K562 (cell line): ENCODE measurements around the gene SLC52A1. TPM values are rescaled to one million over a fixed set of nuclear protein-coding genes. Genes with fewer than 3 reads are reported as not detected.

ENCODE experiments used
- ARHGAP35 ChIP-seq: fragments of 450-650 bp; IDR thresholded peaks from 2 replicates; pipeline ENCODE4 v1.6.1; 2018; ENCODE audit not compliant: partially characterized antibody
- E2F3 ChIP-seq: fragments of 250-450 bp; sonication (Bioruptor Pico); IDR thresholded peaks from 2 replicates; pipeline ENCODE4 v1.4.0; 2020; ENCODE audit warnings: mild to moderate bottlenecking
- EGR1 ChIP-seq: fragments of 450-650 bp; conservative IDR thresholded peaks from 2 replicates; pipeline ENCODE4 v1.6.1; 2017; ENCODE audit warnings: mild to moderate bottlenecking
- HCFC1 ChIP-seq: IDR thresholded peaks from 2 replicates; pipeline ENCODE4 v1.6.1; 2012; ENCODE audit warnings: low read depth, low read length, improper control_type of control experiment
- HDGF ChIP-seq: fragments of 450-650 bp; IDR thresholded peaks from 2 replicates; pipeline ENCODE4 v1.6.1; 2016
- LEF1 ChIP-seq: fragments of 450-650 bp; IDR thresholded peaks from 2 replicates; pipeline ENCODE4 v1.6.1; 2016; ENCODE audit warnings: mild to moderate bottlenecking
- MGA ChIP-seq: fragments of 450-650 bp; IDR thresholded peaks from 2 replicates; pipeline ENCODE4 v1.6.1; 2016; ENCODE audit warnings: mild to moderate bottlenecking, moderate library complexity
- NFXL1 ChIP-seq: fragments of 450-650 bp; formaldehyde crosslinking; IDR thresholded peaks from 2 replicates; pipeline ENCODE4 v1.4.0; 2021; ENCODE audit warnings: mild to moderate bottlenecking
- NR2F6 ChIP-seq: fragments of 450-650 bp; formaldehyde crosslinking; IDR thresholded peaks from 2 replicates; pipeline ENCODE4 v1.4.0; 2020; ENCODE audit warnings: mild to moderate bottlenecking
- PCBP2 ChIP-seq: fragments of 200-400 bp; formaldehyde crosslinking; IDR thresholded peaks from 2 replicates; pipeline ENCODE4 v1.6.1; 2018; ENCODE audit warnings: low read length, low read depth, mild to moderate bottlenecking, moderate library complexity; ENCODE audit not compliant: poor library complexity, severe bottlenecking
- RAD21 ChIP-seq, 2 experiments: fragments of 250-450 bp in 1 of 2; fragments of 450-650 bp in 1 of 2; sonication (Bioruptor Pico) in 1 of 2; formaldehyde crosslinking in 1 of 2; IDR thresholded peaks in 1 of 2; conservative IDR thresholded peaks in 1 of 2; 2 replicates each; pipeline versions ENCODE4 v1.4.0 to v1.8.0; 2020 to 2022; ENCODE audit warnings: mild to moderate bottlenecking in 2 of 2, moderate library complexity in 1 of 2
- RB1 ChIP-seq: fragments of 450-650 bp; IDR thresholded peaks from 2 replicates; pipeline ENCODE4 v1.6.1; 2017; ENCODE audit warnings: low read depth, mild to moderate bottlenecking
- SRSF3 ChIP-seq: fragments of 200-400 bp; formaldehyde crosslinking; IDR thresholded peaks from 2 replicates; pipeline ENCODE4 v1.6.1; 2016; ENCODE audit warnings: mild to moderate bottlenecking, low read length, moderate library complexity; ENCODE audit not compliant: insufficient read depth
- XRCC4 ChIP-seq: IDR thresholded peaks from one replicate; pipeline ENCODE4 v1.6.1; 2011; ENCODE audit not compliant: insufficient read depth, insufficient read length; ENCODE audit errors: extremely low read depth
- ZKSCAN1 ChIP-seq: fragments of 150-350 bp; IDR thresholded peaks from 2 replicates; pipeline ENCODE4 v1.6.1; 2016; ENCODE audit warnings: low read depth, low read length
- ZNF143 ChIP-seq: sonication (generic); formaldehyde crosslinking; IDR thresholded peaks from 2 replicates; pipeline ENCODE4 v1.9.0; 2022; ENCODE audit warnings: mild to moderate bottlenecking, missing genetic modification reagents
- ZNF583 ChIP-seq: fragments of 250-450 bp; sonication (Bioruptor Pico); IDR thresholded peaks from 2 replicates; pipeline ENCODE4 v1.4.0; 2020
- ZNF780A ChIP-seq: fragments of 250-450 bp; sonication (Bioruptor Pico); IDR thresholded peaks from 2 replicates; pipeline ENCODE4 v1.5.0; 2021; ENCODE audit warnings: mild to moderate bottlenecking
- polyA plus RNA-seq, 8 experiments: library from polyadenylated mRNA; depleted of rRNA in 4 of 8; stranded (reverse) in 5 of 8; unstranded in 3 of 8; fragments of >200 nt; fragmentation: Nextera tagmentation in 2 of 8; fragmentation: Illumina TruSeq in 1 of 8; extraction: Ambion mirVana in 2 of 8; extraction: Trizol in 1 of 8; gene quantifications; 2 replicates each; pipeline versions ENCODE4 v1.2.1 to v1.2.3, GENCODE V29; 2011 to 2014; ENCODE audit warnings: inconsistent platforms in 1 of 8, missing spikeins in 1 of 8
- total RNA-seq, 7 experiments: library from RNA; depleted of rRNA in 6 of 7; stranded (reverse); fragments of >200 nt in 6 of 7; fragmentation: Illumina TruSeq in 2 of 7; extraction: Trizol in 2 of 7; gene quantifications; 2 replicates each; pipeline versions ENCODE4 v1.2.1 to v1.2.3, GENCODE V29; 2011 to 2021; ENCODE audit warnings: low replicate concordance in 1 of 7
- TF ChIP-seq, protein P1 (sequence below): fragments of 450-650 bp; formaldehyde crosslinking; IDR thresholded peaks from 2 replicates; pipeline ENCODE4 v1.4.0; 2022; ENCODE audit warnings: missing genetic modification characterization

SLC52A1 gene
- total and polyA plus RNA-seq, 9 of the 15 experiments (the other 6 are each of a cell fraction or from before 2014, with no cell fraction given), result 0.04 TPM; not detected in 8

DNA sequence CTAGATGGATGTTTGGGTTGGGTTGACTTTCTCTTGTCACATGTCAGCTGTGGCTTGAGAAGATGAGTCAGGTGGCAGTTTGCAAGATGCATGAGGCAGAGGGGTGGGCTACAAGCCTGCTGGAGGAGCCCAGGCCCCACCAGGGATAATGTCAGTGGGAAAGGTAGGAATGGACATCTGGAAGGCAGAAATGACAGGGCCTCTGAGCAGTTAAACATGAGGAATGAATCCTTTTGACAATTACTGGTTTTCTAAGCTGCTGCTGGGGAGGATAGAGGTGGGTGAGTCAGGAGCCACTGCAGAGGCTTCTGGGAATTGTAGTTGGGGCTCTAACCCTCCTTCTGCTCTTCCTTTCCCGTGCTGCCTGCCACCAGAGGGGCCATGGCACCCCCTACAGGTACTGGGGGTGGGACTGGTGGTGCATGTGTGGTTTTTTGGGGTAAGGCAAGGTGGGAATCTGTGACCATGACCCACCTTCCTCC, 15.7 kb downstream of the SLC52A1 start (continued):
- TF ChIP-seq RAD21 (CRISPR knock-in tag; conservative IDR thresholded peaks at IDR 0.05 in 1 of 2, IDR thresholded peaks at IDR 0.05 in 1 of 2), result peak in 1 of 2 experiments; percentile 28; a peak in 2 of 4 replicates
- no peak for TF ChIP-seq HDGF
- TF ChIP-seq, protein P1, sequence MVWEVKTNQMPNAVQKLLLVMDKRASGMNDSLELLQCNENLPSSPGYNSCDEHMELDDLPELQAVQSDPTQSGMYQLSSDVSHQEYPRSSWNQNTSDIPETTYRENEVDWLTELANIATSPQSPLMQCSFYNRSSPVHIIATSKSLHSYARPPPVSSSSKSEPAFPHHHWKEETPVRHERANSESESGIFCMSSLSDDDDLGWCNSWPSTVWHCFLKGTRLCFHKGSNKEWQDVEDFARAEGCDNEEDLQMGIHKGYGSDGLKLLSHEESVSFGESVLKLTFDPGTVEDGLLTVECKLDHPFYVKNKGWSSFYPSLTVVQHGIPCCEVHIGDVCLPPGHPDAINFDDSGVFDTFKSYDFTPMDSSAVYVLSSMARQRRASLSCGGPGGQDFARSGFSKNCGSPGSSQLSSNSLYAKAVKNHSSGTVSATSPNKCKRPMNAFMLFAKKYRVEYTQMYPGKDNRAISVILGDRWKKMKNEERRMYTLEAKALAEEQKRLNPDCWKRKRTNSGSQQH (CRISPR knock-in tag), result no peak
- TF ChIP-seq EGR1, result no peak
- TF ChIP-seq RB1, result no peak
- TF ChIP-seq ZNF143, result peak; percentile 67; the same call in 1 of the 2 replicates
- TF ChIP-seq ARHGAP35, result no peak
- no peak for TF ChIP-seq ZNF780A (CRISPR knock-in tag)
- no peak for TF ChIP-seq PCBP2
- no peak for TF ChIP-seq LEF1
- no peak for TF ChIP-seq ZKSCAN1
- no peak for TF ChIP-seq SRSF3
- TF ChIP-seq E2F3 (CRISPR knock-in tag), result no peak
- no peak for TF ChIP-seq NR2F6 (CRISPR knock-in tag)
- TF ChIP-seq NFXL1 (CRISPR knock-in tag), result no peak
- TF ChIP-seq XRCC4, result no peak
- no peak for TF ChIP-seq ZNF583
- TF ChIP-seq MGA, result no peak
- TF ChIP-seq HCFC1, result peak; percentile 74
